Measurements from ENCODE around the gene MRTFA.

DNA sequence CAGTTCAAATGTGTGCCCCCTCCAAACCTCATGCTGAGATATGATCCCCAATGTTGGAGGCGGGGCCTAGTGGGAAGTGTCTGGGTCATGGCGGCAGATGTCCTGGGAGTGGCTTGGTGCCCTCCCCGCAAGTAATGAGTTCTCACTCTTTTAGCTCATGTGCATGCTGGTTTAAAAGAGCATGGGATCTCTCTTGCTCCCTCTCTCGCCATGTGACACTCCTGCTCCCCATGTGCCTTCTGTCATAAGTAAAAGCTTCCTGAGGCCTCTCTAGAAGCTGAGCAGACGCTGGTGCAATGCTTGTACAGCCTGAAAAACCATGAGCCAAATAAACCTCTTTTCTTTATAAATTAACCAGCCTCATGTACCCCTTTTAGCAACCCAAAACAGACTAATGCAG is 167.3 kb downstream of the MRTFA start:
- no peak for TF ChIP-seq ATF3 (IDR thresholded peaks at IDR 0.05)
- TF ChIP-seq, protein P1, sequence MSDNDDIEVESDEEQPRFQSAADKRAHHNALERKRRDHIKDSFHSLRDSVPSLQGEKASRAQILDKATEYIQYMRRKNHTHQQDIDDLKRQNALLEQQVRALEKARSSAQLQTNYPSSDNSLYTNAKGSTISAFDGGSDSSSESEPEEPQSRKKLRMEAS (IDR thresholded peaks at IDR 0.05): no peak
- TF ChIP-seq CTCF (IDR thresholded peaks at IDR 0.05; ENCODE audit: low read depth, low read length, missing input control): no peak
- no peak for TF ChIP-seq JUND (IDR thresholded peaks at IDR 0.05)
